HepG2 (cell line): ENCODE results near the gene TPGS1. TPM values are rescaled to one million over a fixed set of nuclear protein-coding genes. Genes with fewer than 3 reads are reported as not detected.

Experiments
- DMAP1 ChIP-seq: IDR thresholded peaks from 2 replicates; pipeline ENCODE4 v1.6.1; 2016
- ETV6 ChIP-seq: sonication (generic); formaldehyde crosslinking; conservative IDR thresholded peaks from 2 replicates; pipeline ENCODE4 v1.4.0; 2020; ENCODE audit warnings: missing genetic modification reagents
- FOSL2 ChIP-seq: sonication (generic); formaldehyde crosslinking; IDR thresholded peaks from 2 replicates; pipeline ENCODE4 v1.4.0; 2020; ENCODE audit warnings: missing genetic modification reagents
- GLI4 ChIP-seq: sonication (generic); formaldehyde crosslinking; IDR thresholded peaks from 2 replicates; pipeline ENCODE4 v1.5.1; 2020; ENCODE audit warnings: missing genetic modification reagents, mild to moderate bottlenecking, moderate library complexity, borderline replicate concordance
- GPN1 ChIP-seq: sonication (generic); formaldehyde crosslinking; IDR thresholded peaks from 2 replicates; pipeline ENCODE4 v1.5.1; 2020; ENCODE audit warnings: missing genetic modification reagents, borderline replicate concordance
- HINFP ChIP-seq: sonication (generic); formaldehyde crosslinking; IDR thresholded peaks from 2 replicates; pipeline ENCODE4 v1.4.0; 2020; ENCODE audit warnings: low read depth, mild to moderate bottlenecking, missing genetic modification reagents
- MZF1 ChIP-seq: sonication (generic); formaldehyde crosslinking; IDR thresholded peaks from 2 replicates; pipeline ENCODE4 v1.8.1; 2023; ENCODE audit warnings: mild to moderate bottlenecking, missing genetic modification reagents, borderline replicate concordance
- NFKBIZ ChIP-seq: IDR thresholded peaks from 2 replicates; pipeline ENCODE4 v1.6.1; 2018; ENCODE audit warnings: missing genetic modification reagents, missing compliant biosample characterization
- SIN3B ChIP-seq: fragments of 150-350 bp; IDR thresholded peaks from 2 replicates; pipeline ENCODE4 v1.6.1; 2014; ENCODE audit warnings: low read length
- SMAD9 ChIP-seq: sonication (generic); formaldehyde crosslinking; IDR thresholded peaks from 2 replicates; pipeline ENCODE4 v1.5.1; 2020; ENCODE audit warnings: mild to moderate bottlenecking, missing genetic modification reagents
- ZBTB39 ChIP-seq: sonication (generic); formaldehyde crosslinking; IDR thresholded peaks from 2 replicates; pipeline ENCODE4 v1.5.0; 2020; ENCODE audit warnings: missing genetic modification reagents
- ZGPAT ChIP-seq: IDR thresholded peaks from 2 replicates; pipeline ENCODE4 v1.6.1; 2016; ENCODE audit warnings: mild to moderate bottlenecking
- ZNF367 ChIP-seq: sonication (generic); formaldehyde crosslinking; IDR thresholded peaks from 2 replicates; pipeline ENCODE4 v1.4.0; 2020; ENCODE audit warnings: missing genetic modification reagents, borderline replicate concordance
- ZNF513 ChIP-seq: sonication (generic); formaldehyde crosslinking; conservative IDR thresholded peaks from 2 replicates; pipeline ENCODE4 v1.5.0; 2020; ENCODE audit warnings: missing genetic modification reagents
- ZNF570 ChIP-seq: sonication (generic); formaldehyde crosslinking; IDR thresholded peaks from 2 replicates; pipeline ENCODE4 v1.4.0; 2020; ENCODE audit warnings: mild to moderate bottlenecking, missing genetic modification reagents, borderline replicate concordance
- ZNF652 ChIP-seq: IDR thresholded peaks from 2 replicates; pipeline ENCODE4 v1.6.1; 2016; ENCODE audit warnings: low read depth, borderline replicate concordance
- ZNF761 ChIP-seq: sonication (generic); formaldehyde crosslinking; conservative IDR thresholded peaks from 2 replicates; pipeline ENCODE4 v1.4.0; 2020; ENCODE audit warnings: mild to moderate bottlenecking, missing genetic modification reagents
- ZNF782 ChIP-seq: sonication (generic); formaldehyde crosslinking; IDR thresholded peaks from 2 replicates; pipeline ENCODE4 v1.4.0; 2020; ENCODE audit warnings: missing genetic modification reagents, mild to moderate bottlenecking, borderline replicate concordance
- ZXDC ChIP-seq: sonication (generic); formaldehyde crosslinking; IDR thresholded peaks from 2 replicates; pipeline ENCODE4 v1.5.0; 2020; ENCODE audit warnings: mild to moderate bottlenecking, missing genetic modification reagents
- polyA plus RNA-seq, 8 experiments: library from polyadenylated mRNA; depleted of rRNA in 3 of 8; stranded (reverse) in 7 of 8; unstranded in 1 of 8; fragments of >200 nt; fragmentation: Illumina TruSeq in 4 of 8; extraction: Trizol in 4 of 8; gene quantifications; 2 replicates each; pipeline versions ENCODE4 v1.2.1 to v1.2.3, GENCODE V29; 2011 to 2016; ENCODE audit warnings: low read depth in 4 of 8, missing spikeins in 1 of 8, mixed read lengths in 1 of 8; ENCODE audit not compliant: insufficient read depth in 1 of 8
- total RNA-seq, 5 experiments: library from RNA; depleted of rRNA; stranded (reverse); fragments of >200 nt; fragmentation: Illumina TruSeq; extraction: Trizol; gene quantifications; 2 replicates each; pipeline ENCODE4 v1.2.3, GENCODE V29; 2016; ENCODE audit warnings: low read depth in 1 of 5

Gene TPGS1
- total and polyA plus RNA-seq, 2 of the 13 experiments (the other 11 are each of a cell fraction or from before 2014, with no cell fraction given) = 1.1 to 6.2 TPM

- TF ChIP-seq GPN1 (CRISPR knock-in tag) = no peak; the same call in 1 of the 2 replicates
- TF ChIP-seq ZBTB39 (CRISPR knock-in tag) = peak; percentile 52; the same call in 1 of the 2 replicates
- TF ChIP-seq ZNF761 (CRISPR knock-in tag) = peak; percentile 67
- TF ChIP-seq HINFP (CRISPR knock-in tag) = peak; percentile 79
- no peak for TF ChIP-seq GLI4 (CRISPR knock-in tag)
- TF ChIP-seq ZNF570 (CRISPR knock-in tag) = no peak
- no peak for TF ChIP-seq SMAD9
- 0 out of 2 replicates have a peak, but pooled peaks have one; percentile 24 for TF ChIP-seq NFKBIZ (CRISPR knock-in tag)
- no peak for TF ChIP-seq ETV6
- TF ChIP-seq MZF1 (CRISPR knock-in tag) = no peak
- 0 out of 2 replicates have a peak, but pooled peaks have one; percentile 58 for TF ChIP-seq ZNF782 (CRISPR knock-in tag)
- TF ChIP-seq ZGPAT (CRISPR knock-in tag) = no peak; the same call in 1 of the 2 replicates
- no peak for TF ChIP-seq ZXDC
- no peak for TF ChIP-seq FOSL2 (CRISPR knock-in tag)
- TF ChIP-seq ZNF513 (CRISPR knock-in tag) = peak; percentile 98; the same call in 1 of the 2 replicates
- TF ChIP-seq ZNF652 = no peak
- TF ChIP-seq SIN3B = no peak
- TF ChIP-seq ZNF367 (CRISPR knock-in tag) = no peak
- TF ChIP-seq DMAP1 = peak; percentile 21; the same call in 1 of the 2 replicates
Measured at GRCh38 chr19:488505-489417, 18.5 kb upstream of the TPGS1 start (continued).
